Measurements from ENCODE around the gene WWP2. TPM values are rescaled to one million over a fixed set of nuclear protein-coding genes. Genes with fewer than 3 reads are reported as not detected.
"Not testable (repeated sequence)": the region's sequence is repeated elsewhere in the genome, so short reads cannot be mapped to it uniquely, and the experiment has no call there.

The WWP2 gene
- polyA plus RNA-seq, 5 donors, result 26.6 to 34.0 (median 30.8) TPM

DNA sequence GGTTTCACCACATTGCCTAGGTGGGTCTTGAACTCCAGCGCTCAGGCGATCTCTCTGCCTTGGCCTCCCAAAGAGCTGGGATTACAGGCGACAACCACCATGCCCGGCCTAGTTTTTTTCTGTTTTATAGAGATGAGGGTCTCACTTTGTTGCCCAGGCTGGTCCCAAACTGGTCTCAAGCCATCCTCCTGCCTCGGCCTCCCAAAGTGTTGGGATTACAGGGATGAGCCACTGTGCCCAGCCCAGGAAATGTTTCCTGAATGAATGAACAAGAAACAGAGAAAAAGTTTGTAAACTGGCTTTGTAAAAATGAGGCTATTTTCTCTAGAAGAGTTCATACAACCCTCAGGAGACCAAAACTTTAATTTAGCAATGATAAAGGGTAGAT, 68.0 kb downstream of the WWP2 start:
- DNase-seq, result no peak

DNA sequence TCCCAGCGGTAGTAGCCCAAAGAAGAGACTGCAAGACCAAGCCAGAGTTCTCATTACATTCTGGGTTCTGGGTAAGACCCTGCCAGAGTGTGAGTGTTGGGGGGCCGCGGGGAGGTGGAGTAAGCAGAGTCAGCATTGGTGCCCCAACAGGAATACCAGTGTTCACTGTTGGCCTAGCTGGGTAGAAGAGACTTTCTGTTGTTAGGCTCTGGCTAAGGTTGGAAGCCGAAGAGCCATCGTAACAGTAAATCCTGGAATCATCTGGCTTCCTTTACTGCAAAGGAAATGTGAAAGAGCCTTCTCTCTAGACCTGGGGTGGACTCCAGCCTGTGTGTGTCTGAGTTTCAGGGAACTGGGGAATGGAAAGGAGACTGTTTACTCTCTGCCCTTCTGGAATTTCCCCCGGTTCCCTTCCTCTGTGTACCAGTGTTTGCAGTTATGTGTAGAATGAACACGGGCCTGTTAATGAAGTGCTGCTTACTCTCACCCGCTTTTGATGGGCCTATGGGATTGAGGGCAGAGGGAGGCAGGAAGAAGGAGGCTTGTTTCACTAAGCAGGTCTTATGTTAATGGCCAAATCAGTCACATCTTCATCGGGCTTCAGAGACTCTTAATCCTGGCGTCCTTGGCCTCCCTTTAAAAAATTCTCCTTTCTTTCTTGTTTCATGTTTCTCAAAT, 68.5 kb downstream of the WWP2 start:
- peak in 1 of 2 donors; percentile 20 for DNase-seq

DNA sequence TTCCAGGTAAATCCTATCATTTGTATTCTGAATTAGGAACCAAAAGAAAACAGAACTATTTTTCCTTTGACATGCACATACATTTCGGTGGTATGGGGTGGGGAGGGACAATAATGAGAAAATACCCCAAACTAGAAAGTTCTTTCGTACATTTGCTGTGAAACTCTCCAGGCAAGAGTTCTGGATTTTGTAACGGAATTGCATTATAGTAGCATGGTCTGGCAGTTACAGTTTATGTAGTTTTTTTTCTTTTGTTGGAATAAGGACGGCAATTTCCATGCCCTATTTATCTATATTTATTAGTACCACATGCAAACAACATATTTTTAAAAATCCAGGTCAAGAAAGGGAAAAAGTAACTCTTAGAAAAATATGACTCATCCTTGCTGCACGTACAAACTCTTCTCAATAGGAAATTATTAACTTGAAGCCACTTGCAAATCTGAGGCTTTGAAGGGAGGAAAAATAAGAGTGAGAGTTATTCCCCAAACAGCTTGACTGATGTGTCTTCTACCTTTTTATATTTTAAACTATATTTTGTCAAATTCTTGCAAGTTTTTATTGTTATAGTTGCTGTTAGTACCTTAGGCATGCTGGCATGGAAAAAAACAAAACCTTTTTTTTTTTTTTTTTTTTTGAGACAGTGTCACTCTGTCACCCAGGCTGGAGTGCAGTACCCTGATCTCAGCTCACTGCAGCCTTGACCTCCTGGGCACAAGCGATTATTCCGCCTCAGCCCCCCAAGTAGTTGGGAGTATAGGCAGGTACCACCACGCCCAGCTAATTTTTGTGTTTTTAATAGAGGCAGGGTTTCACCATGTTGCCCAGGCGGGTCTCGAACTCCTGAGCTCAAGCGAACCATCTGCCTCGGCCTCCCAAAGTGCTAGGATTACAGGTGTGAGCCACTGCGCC, 69.3 kb downstream of the WWP2 start:
- DNase-seq, result no peak

DNA sequence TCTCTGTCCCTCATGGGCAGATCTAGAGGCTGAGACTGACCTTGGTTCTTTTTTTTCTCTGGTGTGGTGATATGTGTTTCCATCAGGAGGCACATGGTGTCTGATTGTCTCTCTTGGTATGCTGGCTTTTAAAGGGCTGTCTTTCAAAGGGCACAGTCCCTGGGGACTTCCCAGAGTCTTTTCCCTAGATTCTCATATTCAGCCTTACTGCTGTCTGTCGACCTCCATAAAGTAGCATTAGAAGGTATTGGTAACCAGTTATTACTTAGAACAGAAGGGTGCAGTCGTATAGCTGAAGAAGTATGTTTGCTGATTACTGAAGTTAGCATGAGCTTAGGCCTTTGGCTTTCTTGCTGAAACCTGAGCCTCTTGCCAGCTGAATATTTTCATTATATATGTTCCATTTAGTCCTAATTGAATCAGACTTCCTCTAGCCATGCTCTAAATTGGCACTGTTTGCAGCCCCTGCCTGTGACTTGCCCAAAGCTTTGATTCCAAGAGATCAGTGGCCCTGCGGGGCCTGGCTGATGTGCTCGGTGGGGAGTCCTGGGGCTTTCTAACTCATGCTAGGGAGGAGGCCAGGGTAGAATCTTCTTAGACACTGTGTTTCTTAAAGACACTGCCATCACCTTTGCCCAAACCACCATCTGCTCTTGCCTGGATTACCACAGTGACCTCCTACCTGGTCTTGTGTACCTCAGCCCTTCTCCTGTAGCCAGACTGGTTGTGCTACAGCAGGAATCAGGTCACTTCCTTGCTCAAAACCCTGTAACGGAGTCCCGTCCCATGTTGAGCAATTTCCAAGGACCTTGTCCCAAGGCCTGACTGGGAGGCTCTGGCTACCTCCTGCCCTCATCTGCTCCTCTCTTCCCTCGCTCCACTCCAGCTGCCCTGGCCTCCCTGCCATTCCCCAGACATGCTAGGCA, 71.5 kb downstream of the WWP2 start:
- DNase-seq, result peak in 1 of 2 donors; percentile 36

DNA sequence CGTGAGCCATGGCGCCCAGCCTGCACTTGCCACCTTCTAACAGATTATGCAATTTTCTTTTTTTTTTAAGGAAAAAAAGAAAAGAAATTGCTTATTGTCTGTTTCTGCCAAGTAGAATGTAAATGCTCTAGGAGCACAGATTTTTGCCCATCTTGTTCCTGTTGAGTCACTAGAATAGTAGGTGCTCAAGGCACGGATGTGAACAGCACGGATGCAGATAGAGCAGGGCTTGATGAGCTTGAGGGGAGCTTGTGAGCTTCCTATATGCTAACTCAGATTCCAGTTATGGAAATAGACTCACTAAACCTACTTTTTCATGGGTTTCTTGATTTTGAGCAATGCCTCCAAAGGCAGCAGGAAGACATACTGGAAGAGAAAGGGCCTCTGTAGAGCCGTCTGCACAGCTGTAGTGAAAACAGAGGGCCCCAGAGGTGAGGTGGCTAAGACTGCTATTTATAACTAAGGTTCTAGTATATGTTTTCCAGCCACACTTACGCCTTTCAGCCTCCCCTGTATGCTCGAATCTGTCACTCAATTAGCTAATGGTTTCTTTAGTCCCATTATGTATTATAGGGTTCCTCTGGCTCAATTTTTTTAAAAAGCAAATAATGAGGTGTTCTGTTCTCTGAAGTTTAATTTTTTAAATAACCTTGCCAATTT, 72.8 kb downstream of the WWP2 start:
- no peak for DNase-seq

DNA sequence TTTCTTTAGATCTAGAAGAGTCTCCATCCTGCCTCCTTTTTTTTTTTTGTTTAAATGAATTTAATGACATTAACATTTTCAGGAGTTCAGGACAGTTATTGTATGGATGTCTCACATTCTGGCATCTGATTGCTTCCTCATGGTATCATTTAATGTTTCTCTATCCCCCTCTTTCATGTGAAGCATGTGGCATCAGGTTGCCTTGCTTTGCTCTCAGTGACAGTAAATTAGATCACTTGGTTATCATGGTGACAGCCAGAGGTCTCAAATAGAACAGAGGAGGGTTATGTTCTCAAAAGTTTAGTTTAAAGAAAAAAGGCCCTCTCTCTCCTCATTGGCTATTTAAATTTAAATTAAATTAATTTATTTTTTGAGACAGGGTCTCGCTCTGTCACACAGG, 74.1 kb downstream of the WWP2 start:
- no peak for DNase-seq

DNA sequence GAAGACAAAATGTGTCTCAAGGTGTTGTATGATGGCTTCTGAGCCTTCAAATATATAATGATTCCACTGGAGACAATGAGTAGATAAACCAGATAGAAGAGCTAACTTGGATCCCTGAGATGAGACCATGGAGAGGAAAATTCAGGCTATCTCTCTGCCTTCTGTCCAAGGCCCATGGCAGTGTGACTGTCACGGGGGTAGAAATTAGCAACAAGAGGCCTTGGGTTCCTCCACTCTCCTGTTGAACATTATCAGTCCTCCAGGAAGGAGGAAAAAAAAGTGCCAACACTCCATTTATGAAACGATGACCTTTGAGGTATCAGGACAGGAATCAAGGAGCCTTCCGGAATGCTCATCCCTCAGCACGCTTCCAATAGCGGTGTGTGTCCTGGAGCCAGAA, 75.2 kb downstream of the WWP2 start:
- no peak for DNase-seq

DNA sequence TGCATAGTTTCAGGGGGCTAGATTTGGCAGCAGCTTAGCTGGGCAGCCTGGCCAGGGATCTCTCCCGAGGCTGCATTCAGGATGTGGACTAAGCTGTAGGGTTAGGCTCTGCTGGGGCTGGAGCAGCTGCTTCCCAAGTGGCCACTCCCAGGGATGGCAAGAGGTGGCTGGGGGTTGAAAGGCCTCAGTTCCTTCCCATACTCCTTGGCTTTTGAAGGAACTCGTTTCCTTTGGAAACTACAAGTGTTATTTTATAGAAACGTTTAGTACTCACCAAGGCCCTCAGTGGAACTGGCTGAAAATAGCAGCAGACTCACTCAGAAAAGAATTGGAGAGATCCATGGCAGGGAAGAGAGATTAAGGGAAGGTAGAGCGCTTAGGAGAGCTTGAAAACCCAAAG, 76.4 kb downstream of the WWP2 start:
- DNase-seq, result peak in 1 of 2 donors; percentile 33

DNA sequence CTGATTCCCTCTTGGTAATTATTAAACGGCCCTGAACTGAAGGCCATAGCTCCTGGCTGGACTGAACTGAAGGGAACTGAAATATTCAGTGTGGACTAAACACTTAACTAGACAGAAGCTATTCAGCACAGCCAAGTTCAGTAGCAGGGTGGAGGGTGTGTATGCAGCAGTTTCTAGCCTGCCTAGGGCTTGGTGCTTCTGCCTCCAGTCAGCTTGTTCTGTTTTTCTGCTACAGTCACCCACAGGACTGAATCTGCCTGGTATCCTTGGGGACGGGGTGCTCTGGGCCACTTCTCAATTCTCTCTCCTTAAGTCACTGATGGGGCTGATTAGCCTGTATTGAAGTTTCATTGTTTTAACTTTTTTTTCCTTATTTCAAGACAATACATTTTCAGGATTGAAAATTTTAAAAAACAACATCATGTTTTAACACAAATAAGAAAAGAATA, 77.1 kb downstream of the WWP2 start:
- DNase-seq, result no peak

DNA sequence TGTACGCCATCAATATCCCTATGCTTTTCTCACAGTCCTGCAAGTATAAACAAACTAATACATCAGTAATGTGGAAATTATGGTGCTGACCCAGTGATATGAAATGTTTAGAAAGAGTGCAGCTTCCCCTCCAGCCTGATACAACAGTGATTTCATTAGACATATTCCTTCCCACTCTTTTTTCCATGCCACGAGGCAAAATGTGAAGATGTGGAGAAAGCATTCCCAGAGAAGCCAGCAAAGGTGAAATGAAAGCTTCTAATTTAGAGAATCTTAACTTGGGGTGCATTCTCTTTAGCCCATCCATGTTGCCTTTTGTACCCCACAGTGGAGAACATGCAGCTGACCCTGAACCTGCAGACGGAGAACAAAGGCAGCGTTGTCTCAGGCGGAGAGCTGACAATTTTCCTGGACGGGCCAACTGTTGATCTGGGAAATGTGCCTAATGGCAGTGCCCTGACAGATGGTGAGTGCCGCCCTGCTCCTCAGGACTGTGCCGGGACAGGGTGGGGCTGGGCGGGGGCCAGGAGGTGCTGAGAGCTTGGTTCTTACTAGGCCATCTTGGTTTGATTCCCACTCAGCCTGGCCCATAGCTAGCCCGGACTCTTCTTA, 77.8 kb downstream of the WWP2 start:
- DNase-seq, result no peak

DNA sequence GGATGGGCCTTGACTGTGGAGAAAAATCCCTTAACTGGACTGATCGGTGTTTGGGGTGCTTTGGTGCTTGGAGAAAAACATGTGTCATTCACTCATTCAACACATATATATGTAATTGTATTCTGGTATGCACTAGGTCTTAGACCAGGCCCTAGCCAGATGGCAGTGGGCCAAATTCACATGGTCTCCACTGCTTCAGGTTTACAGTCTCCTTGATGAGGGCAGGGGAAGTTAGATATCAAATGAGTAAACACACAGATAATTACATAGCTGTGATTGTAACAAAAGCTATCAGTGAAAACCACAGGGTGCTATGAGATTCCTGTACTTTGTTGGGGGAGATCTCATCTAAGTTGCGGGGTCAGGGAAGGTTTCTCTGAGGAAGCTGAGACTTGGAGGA, 78.8 kb downstream of the WWP2 start:
- DNase-seq, result no peak

DNA sequence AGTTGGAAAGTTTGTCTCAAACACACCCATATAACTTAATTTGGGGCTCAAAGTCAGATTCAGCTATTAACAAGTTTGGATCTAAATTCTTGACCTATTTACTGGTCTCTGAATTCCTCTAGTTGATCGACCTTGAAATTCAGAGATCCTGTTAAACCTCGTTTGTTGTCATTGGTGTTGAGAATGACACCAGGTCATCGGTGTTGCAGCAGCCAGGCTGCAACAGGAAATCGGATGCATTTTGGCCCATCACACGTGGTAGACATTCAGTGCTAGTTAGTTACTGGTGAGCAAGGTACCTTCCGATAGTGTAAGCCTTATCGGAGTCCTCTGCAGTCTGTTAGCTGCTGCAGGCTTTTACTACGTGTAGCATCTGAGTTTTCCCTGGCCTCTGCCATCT, 82.3 kb downstream of the WWP2 start:
- no peak for DNase-seq

DNA sequence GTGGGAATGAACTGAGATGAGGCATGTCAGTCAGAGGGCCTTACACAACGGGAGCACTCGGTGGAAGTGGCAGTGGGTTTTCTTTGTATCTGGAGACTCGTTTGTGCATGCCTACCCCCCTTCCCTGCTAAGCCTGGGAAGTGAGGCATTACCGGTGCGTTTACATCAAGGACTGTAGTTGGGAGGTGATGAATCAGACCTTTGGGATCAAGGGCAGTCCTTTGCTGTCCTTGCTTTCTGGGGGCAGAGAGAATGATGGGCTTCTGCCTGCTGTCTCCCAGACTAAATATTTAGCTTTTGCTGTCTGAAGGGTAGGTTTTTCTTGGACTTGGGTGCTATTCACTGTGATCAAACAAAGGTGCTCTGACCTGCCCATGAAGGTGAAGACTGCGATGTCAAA, 83.0 kb downstream of the WWP2 start:
- DNase-seq, result no peak

DNA sequence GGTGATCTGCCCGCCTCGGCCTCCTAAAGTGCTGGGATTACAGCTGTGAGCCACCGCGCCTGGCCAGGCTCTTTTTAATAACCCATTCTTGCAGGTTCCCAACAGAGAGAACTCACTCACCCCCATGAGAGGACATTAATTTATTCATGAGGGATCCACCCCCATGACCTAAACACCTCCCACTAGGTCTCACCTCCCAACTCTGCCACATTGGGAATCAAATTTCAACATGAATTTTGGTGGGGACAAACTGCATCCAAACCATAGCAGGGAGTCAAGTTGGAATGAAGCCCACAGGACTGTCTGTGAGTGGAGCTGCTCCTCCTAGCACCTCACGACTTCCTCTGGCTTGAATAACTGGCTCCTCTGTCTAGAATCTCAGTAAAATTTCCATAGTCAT, 85.5 kb downstream of the WWP2 start:
- DNase-seq, result no peak

DNA sequence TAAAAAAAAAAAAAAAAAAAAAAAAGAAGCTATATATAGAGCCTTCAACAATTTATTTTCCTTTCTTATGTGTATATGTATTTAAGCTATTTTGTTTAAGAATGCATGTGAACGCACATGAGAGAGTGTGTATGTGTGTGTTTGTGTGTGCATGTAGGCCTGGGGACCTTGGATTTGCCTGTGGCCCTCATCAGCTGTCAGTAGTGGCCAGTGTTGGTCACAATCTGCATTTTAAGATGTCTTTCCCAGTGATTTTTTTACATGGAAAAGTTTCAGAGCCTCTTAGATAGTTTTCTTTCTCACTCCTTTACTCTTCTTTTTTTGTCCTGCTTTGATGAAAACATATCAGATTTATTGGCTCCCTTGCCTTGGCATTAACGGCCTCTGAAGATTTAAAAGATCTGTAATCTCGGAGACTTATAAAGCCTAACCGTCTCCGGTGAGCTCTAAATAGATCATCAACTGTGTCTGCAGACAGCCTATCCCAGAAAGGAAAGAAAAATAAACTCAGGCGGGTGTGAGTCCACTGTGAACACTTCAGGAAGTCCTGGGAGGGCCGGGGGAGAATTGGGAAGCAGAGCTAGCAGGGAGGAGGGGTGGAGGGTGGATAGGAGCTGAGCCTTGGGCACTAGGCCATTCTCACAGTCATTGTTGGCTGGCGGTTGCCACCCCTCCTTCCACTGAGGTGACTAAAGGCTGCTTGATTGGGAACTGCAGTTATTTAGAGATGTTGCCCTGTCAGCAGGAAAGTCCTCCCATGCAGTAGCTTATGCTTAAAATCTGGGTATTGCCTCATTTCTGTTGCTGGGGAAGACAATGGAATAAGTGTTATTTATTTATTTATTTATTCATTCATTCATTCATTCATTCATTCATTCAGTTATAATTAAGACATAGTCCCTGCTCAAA, 86.8 kb downstream of the WWP2 start:
- peak; percentile 61 to 66 for DNase-seq

DNA sequence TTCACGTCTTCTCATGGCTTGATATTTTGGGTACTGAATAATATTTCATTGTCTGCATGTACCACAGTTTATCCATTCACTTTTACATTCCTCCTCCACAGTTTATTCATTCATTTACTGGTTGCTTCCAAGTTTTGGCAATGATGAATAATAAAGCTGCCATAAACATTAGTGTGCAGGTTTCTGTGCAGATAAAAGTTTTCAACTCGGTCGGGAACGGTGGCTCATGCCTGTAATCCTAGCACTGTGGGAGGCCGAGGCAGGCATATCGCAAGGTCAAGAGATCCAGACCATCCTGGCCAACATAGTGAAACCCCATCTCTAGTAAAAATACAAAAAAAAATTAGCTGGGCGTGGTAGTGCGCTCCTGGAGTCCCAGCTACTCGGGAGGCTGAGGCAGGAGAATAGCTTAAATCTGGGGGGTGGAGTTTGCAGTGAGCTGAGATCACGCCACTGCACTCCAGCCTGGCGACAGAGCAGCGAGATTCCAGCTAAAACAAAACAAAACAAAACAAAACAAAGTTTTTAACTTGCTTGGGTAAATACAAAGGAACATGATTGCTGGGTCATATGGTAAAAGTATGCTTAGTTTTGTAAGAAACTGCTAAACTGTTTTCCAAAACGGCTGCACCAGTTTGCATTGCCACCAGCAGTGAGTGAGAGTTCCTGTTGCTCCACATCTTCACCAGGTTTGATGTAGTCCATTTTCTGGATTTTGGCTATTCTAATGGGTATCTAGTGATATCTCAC, 89.5 kb downstream of the WWP2 start:
- DNase-seq, result no peak

DNA sequence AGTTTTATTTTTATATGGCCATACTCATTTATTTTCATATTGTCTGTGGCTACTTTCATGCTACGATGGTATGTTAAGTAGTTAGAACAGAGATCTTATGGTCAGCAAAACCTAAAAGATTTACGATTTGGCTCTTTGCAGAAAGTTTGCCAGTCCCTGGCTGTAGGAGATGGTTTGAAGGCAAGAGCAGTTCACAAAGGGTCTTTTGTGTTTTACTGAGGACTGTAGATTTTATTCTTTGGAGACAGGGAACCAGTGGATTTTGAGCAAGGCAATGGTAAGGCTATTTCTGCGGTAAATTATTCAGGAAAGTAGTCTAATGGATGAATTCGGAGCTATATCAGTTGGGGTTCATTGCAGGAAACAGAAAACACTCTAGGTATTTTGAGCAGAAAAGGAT, 90.7 kb downstream of the WWP2 start:
- DNase-seq, result no peak

DNA sequence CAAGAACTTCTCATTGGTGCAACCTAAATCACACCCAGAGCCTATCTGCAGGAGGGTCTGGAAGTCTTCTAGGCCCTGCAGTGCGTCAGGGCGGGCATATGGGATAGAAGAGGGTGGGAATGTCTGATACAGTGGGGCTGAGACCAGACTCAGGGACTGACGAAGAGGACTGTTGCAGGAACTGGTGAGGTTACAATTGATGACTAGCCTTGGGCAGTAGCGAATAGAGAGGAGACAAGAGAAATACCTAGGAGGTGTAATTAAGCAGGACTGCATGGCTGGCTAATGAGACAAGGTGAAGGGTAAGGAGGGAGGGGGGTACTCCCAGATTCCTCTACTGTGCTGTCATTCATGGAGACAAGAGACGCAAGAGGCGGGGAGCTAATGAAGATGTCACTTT, 91.3 kb downstream of the WWP2 start:
- no peak for DNase-seq

DNA sequence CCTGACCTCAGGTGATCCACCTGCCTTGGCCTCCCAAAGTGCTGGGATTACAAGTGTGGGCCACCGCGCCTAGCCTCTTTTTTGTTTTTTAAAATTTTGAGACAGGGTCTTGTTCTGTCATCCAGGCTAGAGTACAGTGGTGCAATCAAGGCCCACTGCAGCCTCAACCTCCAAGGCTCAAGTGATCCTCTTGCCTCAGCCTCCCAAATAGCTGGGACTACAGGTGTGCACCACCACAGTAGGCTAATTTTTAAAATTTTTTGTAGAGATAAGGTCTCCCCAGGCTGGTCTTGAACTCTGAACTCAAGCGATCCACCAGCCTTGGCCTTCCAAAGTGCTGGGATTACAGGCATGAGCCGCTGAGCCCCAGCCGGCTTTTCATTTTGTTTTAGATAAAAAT, 92.6 kb downstream of the WWP2 start:
- DNase-seq, result not testable (repeated sequence)
